Measurements from ENCODE around the gene NEUROD2.

The NEUROD2 gene

GRCh38 chr17:39648616-39649366 is 41.1 kb upstream of the NEUROD2 start:
- no peak for DNase-seq (ENCODE audit: low read depth, low spot score)
- Histone ChIP-seq H3K4me1 (ENCODE audit: insufficient read depth, insufficient read length) (peaks cover 31% of the 10 kb centered on the region), H3K4me3 (ENCODE audit: insufficient read length, low read depth) (no peak overlapping the region), H3K27me3 (ENCODE audit: insufficient read depth, insufficient read length) (no peaks in the 10 kb centered on the region), H3K9ac (ENCODE audit: insufficient read length, low read depth) (no peak overlapping the region), H3K9me3 (ENCODE audit: insufficient read depth, low read length) (no peaks in the 10 kb centered on the region), H3K36me3 (ENCODE audit: insufficient read depth, insufficient read length, low read length) (peaks cover 4% of the 10 kb centered on the region)
- TF ChIP-seq YY1 (IDR thresholded peaks at IDR 0.05; ENCODE audit: insufficient read depth, insufficient read length) (no peak), ZNF274 (IDR thresholded peaks at IDR 0.05; ENCODE audit: low read depth, low read length) (no peak), SUZ12 (IDR thresholded peaks at IDR 0.05; ENCODE audit: extremely low read depth, insufficient read depth, insufficient read length) (no peak)

GRCh38 chr17:39647256-39647655 is 39.5 kb upstream of the NEUROD2 start:
- Histone ChIP-seq H3K27me3 (ENCODE audit: insufficient read depth, insufficient read length) (no peaks in the 10 kb centered on the region), H3K9ac (ENCODE audit: insufficient read length, low read depth) (no peak overlapping the region), H3K4me3 (ENCODE audit: insufficient read length, low read depth) (no peak overlapping the region), H3K9me3 (ENCODE audit: insufficient read depth, low read length) (no peaks in the 10 kb centered on the region), H3K4me1 (ENCODE audit: insufficient read depth, insufficient read length) (peaks cover 26% of the 10 kb centered on the region), H3K36me3 (ENCODE audit: insufficient read depth, insufficient read length, low read length) (peaks cover 4% of the 10 kb centered on the region)
- no peak for DNase-seq (ENCODE audit: low read depth, low spot score)
- TF ChIP-seq ZNF274 (IDR thresholded peaks at IDR 0.05; ENCODE audit: low read depth, low read length) (no peak), SUZ12 (IDR thresholded peaks at IDR 0.05; ENCODE audit: extremely low read depth, insufficient read depth, insufficient read length) (no peak), YY1 (IDR thresholded peaks at IDR 0.05; ENCODE audit: insufficient read depth, insufficient read length) (no peak)

GRCh38 chr17:39643271-39643670 is 35.6 kb upstream of the NEUROD2 start:
- no peak overlapping the region for H3K4me3 ChIP-seq (ENCODE audit: insufficient read length, low read depth)
- H3K36me3 ChIP-seq (ENCODE audit: insufficient read depth, insufficient read length, low read length), result no peaks in the 10 kb centered on the region
- peaks cover under 1% of the 10 kb centered on the region for H3K27me3 ChIP-seq (ENCODE audit: insufficient read depth, insufficient read length)
- H3K4me1 ChIP-seq (ENCODE audit: insufficient read depth, insufficient read length), result peaks cover 35% of the 10 kb centered on the region
- TF ChIP-seq SUZ12 (IDR thresholded peaks at IDR 0.05; ENCODE audit: extremely low read depth, insufficient read depth, insufficient read length) (no peak), ZNF274 (IDR thresholded peaks at IDR 0.05; ENCODE audit: low read depth, low read length) (no peak), YY1 (IDR thresholded peaks at IDR 0.05; ENCODE audit: insufficient read depth, insufficient read length) (no peak)
- no peak for DNase-seq (ENCODE audit: low read depth, low spot score)
- H3K9ac ChIP-seq (ENCODE audit: insufficient read length, low read depth), result no peak overlapping the region
- no peaks in the 10 kb centered on the region for H3K9me3 ChIP-seq (ENCODE audit: insufficient read depth, low read length)

GRCh38 chr17:39642291-39643074 is 34.8 kb upstream of the NEUROD2 start:
- no peak for DNase-seq (ENCODE audit: low read depth, low spot score)
- Histone ChIP-seq H3K9me3 (ENCODE audit: insufficient read depth, low read length) (no peaks in the 10 kb centered on the region), H3K9ac (ENCODE audit: insufficient read length, low read depth) (no peak overlapping the region), H3K4me1 (ENCODE audit: insufficient read depth, insufficient read length) (peaks cover 35% of the 10 kb centered on the region), H3K27me3 (ENCODE audit: insufficient read depth, insufficient read length) (peaks cover 4% of the 10 kb centered on the region), H3K36me3 (ENCODE audit: insufficient read depth, insufficient read length, low read length) (no peaks in the 10 kb centered on the region), H3K4me3 (ENCODE audit: insufficient read length, low read depth) (no peak overlapping the region)
- TF ChIP-seq SUZ12 (IDR thresholded peaks at IDR 0.05; ENCODE audit: extremely low read depth, insufficient read depth, insufficient read length) (no peak), YY1 (IDR thresholded peaks at IDR 0.05; ENCODE audit: insufficient read depth, insufficient read length) (no peak), ZNF274 (IDR thresholded peaks at IDR 0.05; ENCODE audit: low read depth, low read length) (no peak)

- no peak overlapping the region for H3K9ac ChIP-seq (ENCODE audit: insufficient read length, low read depth)
- no peaks in the 10 kb centered on the region for H3K9me3 ChIP-seq (ENCODE audit: insufficient read depth, low read length)
- no peak for TF ChIP-seq YY1 (IDR thresholded peaks at IDR 0.05; ENCODE audit: insufficient read depth, insufficient read length)
- no peak for TF ChIP-seq SUZ12 (IDR thresholded peaks at IDR 0.05; ENCODE audit: extremely low read depth, insufficient read depth, insufficient read length)
- no peak for TF ChIP-seq ZNF274 (IDR thresholded peaks at IDR 0.05; ENCODE audit: low read depth, low read length)
- H3K36me3 ChIP-seq (ENCODE audit: insufficient read depth, insufficient read length, low read length), result no peaks in the 10 kb centered on the region
- no peak overlapping the region for H3K4me3 ChIP-seq (ENCODE audit: insufficient read length, low read depth)
- H3K4me1 ChIP-seq (ENCODE audit: insufficient read depth, insufficient read length), result peaks cover 31% of the 10 kb centered on the region
- H3K27me3 ChIP-seq (ENCODE audit: insufficient read depth, insufficient read length), result peaks cover 4% of the 10 kb centered on the region
- DNase-seq (ENCODE audit: low read depth, low spot score), result no peak
These were observed 34.2 kb upstream of the NEUROD2 start for GRCh38 chr17:39641883-39642282.

GRCh38 chr17:39641097-39641496 is 33.4 kb upstream of the NEUROD2 start:
- Histone ChIP-seq H3K36me3 (ENCODE audit: insufficient read depth, insufficient read length, low read length) (no peaks in the 10 kb centered on the region), H3K4me3 (ENCODE audit: insufficient read length, low read depth) (no peak overlapping the region), H3K9me3 (ENCODE audit: insufficient read depth, low read length) (no peaks in the 10 kb centered on the region), H3K9ac (ENCODE audit: insufficient read length, low read depth) (peak overlapping the region; percentile 54), H3K27me3 (ENCODE audit: insufficient read depth, insufficient read length) (peaks cover 4% of the 10 kb centered on the region), H3K4me1 (ENCODE audit: insufficient read depth, insufficient read length) (peaks cover 38% of the 10 kb centered on the region)
- TF ChIP-seq YY1 (IDR thresholded peaks at IDR 0.05; ENCODE audit: insufficient read depth, insufficient read length) (no peak), ZNF274 (IDR thresholded peaks at IDR 0.05; ENCODE audit: low read depth, low read length) (no peak), SUZ12 (IDR thresholded peaks at IDR 0.05; ENCODE audit: extremely low read depth, insufficient read depth, insufficient read length) (no peak)
- no peak for DNase-seq (ENCODE audit: low read depth, low spot score)

GRCh38 chr17:39640591-39641031 is 32.9 kb upstream of the NEUROD2 start:
- Histone ChIP-seq H3K4me3 (ENCODE audit: insufficient read length, low read depth) (no peak overlapping the region), H3K4me1 (ENCODE audit: insufficient read depth, insufficient read length) (peaks cover 43% of the 10 kb centered on the region), H3K27me3 (ENCODE audit: insufficient read depth, insufficient read length) (peaks cover 4% of the 10 kb centered on the region), H3K9ac (ENCODE audit: insufficient read length, low read depth) (peak overlapping the region; percentile 54), H3K36me3 (ENCODE audit: insufficient read depth, insufficient read length, low read length) (no peaks in the 10 kb centered on the region), H3K9me3 (ENCODE audit: insufficient read depth, low read length) (no peaks in the 10 kb centered on the region)
- DNase-seq (ENCODE audit: low read depth, low spot score), result no peak
- TF ChIP-seq SUZ12 (IDR thresholded peaks at IDR 0.05; ENCODE audit: extremely low read depth, insufficient read depth, insufficient read length) (no peak), ZNF274 (IDR thresholded peaks at IDR 0.05; ENCODE audit: low read depth, low read length) (no peak), YY1 (IDR thresholded peaks at IDR 0.05; ENCODE audit: insufficient read depth, insufficient read length) (no peak)
